Fibroblast of peridontal ligament (primary cell): ENCODE results near the gene KRTCAP2.
"Not testable (repeated sequence)": the region's sequence is repeated elsewhere in the genome, so short reads cannot be mapped to it uniquely, and the experiment has no call there.

Source experiments
- DNase-seq: peaks from one replicate; pipeline ENCODE4 v3.0.0-alpha.2; 2010; ENCODE audit errors: extremely low read depth

Gene KRTCAP2

GRCh38 chr1:155199792-155200191, 26.7 kb upstream of the KRTCAP2 start:
- DNase-seq: no peak

- no peak for DNase-seq
Measured at GRCh38 chr1:155198547-155198906, 25.4 kb upstream of the KRTCAP2 start.

- DNase-seq: no peak
Measured at GRCh38 chr1:155197901-155198546, 24.9 kb upstream of the KRTCAP2 start.

- DNase-seq: no peak
Measured at GRCh38 chr1:155196893-155197638, 24.0 kb upstream of the KRTCAP2 start.

- no peak for DNase-seq
Measured at GRCh38 chr1:155196103-155196892, 23.2 kb upstream of the KRTCAP2 start.

DNA sequence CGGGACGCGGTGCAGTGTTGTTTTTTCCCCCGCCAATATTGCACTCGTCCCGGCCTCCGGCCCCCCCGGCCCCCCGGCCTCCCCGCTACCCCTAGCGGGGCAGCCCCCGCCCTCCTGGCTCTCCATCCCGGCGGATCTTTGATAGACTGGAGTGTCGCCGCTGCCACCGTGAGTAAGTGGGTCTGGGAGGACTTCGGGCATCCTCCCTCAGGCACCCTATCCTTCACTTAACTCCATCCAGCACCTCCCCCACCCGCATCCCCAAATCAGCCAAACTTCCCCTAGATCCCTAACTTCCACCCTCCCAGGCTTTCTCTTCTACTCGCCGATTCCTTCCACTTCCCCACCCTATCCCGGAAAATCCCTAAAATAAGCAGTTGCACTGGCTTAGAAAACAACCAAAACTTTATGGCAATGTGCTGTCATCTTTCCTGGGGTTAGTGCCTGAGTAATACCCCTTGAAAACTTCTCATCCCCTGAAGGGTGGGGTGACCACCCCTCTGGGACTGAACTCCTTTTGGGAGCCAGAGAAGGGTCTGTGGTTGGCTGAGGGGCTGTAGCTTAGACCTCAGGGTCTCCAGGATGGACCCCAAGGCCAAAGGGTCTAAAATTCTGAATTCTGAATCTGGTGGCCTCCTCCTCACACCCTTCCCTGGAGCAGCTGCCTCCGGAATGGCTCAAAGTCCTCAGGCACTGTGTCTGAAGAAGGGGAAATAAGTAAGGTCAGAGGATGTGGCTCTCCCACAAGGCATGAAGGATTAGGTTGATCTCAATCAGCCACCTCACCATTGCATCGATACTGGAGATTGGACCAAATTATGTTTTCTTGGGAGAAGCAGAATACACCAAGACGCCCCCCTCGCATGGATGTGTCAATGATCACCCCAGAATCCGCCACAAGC, 22.3 kb upstream of the KRTCAP2 start:
- DNase-seq: peak; percentile 21

DNA sequence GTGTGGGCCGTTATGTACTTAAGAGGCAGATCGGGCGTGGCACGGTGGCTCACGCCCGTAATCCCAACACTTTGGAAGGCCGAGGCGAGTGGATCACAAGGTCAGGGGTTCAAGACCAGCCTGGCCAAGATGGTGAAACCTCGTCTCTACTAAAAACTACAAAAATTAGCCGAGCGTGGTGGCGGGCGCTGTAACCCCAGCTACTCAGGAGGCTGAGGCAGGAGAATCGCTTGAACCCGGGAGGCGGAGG, 20.8 kb upstream of the KRTCAP2 start:
- DNase-seq: not testable (repeated sequence)

DNA sequence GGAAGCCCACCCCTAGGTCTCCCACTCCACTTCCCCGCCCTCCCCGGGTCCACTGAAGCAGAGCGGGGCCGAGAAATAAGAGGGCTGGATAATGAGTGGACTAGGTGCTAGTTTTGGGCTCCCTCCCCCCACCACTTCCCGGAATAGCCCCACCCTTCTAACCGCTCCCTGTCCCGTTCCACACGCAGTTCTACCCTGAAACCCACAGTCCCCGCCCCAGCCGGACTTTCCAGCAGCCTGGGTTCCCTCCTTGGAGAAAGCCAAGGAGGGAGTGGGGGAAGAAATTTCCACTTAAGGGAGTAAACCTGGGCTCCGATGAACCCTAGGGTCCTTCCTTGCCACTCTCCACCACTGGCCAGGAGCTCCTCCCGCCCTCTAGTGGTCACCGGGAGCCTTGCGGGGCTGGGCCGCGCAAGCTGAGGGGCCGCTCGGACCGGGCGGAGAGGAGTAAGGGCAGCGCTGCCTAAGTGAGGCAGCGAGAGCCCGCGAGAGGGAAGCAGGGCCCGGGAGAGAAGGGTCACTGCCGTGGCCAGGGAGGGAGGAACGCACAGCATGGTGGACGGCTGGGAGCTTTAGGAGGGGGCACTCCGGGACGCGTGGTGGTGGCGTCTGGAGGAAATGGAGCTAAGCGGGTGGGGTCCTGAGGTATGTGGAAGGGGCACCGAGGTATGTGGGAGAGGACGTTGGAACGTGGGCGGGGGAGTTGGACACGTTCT, 20.3 kb upstream of the KRTCAP2 start:
- peak; percentile 88 for DNase-seq

DNA sequence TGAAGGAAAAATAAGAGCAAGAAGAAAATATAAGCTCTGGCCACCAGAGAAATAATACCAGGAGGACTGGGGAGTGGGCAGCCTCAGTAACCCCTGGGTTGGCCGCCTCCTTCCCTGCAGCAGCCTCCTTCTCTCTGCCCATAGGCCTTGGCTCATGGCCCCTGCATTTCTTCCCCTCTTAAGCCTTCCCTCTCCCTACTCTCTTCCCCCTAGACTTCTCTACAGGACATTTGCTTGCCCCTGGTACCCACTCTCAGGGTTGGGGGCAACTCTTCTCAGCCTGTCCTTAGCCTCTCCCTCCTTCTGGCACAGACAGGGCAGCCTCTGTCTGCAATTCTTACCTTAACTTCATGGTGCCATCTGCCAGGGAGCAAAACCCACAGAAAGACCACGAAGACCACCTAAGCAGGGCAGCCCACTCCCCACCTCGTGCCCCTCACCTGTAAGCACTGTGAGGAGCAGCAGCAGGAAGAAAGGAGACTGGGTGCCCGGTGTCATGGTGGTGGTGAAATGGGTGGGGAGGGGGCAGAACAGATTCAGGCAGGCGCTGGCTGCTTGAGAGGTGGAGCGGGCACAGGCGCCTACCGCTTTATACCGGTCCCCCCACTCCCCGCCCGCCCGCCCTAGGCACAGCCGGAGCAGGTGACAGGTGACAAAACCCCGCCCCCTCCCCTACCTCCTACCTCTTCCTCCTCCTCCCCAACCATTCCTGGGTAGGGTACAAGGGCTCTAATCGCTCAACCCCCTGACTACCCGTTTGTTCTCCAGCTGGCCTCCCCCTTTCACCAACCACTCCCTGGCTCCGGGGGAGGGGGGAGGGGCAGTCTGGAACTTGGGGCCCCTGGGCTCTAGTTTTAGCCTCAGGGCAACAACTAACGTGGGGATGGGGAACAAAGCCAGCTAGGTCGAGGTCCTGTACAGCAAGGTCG, 19.5 kb upstream of the KRTCAP2 start:
- DNase-seq: no peak

DNA sequence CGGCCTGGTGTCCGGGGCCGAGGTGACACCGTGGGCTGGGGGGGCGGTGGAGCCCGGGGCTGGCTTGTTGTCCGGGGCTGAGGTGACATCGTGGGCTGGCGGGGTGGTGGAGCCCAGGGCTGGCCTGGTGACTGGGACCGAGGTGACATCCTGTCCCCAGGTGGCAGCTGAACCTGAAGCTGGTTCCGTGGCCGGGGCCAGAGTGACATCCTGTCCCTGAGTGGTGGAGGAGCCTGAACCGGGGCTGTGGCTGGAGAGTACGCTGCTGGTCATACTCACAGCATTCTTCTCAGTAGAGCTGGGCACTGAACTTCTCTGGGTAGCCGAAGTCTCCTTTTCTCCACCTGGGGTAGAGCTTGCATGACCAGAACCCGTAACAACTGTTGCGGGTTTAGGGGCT, 18.8 kb upstream of the KRTCAP2 start:
- DNase-seq: no peak

GRCh38 chr1:155189926-155190325, 16.8 kb upstream of the KRTCAP2 start:
- DNase-seq: not testable (repeated sequence)

DNA sequence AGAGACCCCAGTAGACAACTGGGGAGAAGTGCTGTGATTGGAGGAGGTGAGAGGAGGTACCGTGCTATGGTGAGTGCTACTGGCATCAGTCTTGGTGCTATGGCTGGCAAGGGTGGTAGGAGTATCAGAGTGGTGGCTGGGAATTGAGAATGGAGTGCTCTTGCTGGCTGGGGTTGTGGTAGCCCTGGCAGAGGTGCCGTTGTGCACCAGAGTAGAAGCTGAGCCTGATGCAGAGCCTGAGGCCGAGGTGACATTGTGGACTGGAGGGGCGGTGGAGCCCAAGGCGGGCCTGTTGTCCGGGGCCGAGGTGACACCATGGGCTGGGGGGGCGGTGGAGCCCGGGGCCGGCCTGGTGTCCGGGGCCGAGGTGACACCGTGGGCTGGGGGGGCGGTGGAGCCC, 15.2 kb upstream of the KRTCAP2 start:
- no peak for DNase-seq

- no peak for DNase-seq
Measured at GRCh38 chr1:155187456-155187891, 14.4 kb upstream of the KRTCAP2 start.

DNA sequence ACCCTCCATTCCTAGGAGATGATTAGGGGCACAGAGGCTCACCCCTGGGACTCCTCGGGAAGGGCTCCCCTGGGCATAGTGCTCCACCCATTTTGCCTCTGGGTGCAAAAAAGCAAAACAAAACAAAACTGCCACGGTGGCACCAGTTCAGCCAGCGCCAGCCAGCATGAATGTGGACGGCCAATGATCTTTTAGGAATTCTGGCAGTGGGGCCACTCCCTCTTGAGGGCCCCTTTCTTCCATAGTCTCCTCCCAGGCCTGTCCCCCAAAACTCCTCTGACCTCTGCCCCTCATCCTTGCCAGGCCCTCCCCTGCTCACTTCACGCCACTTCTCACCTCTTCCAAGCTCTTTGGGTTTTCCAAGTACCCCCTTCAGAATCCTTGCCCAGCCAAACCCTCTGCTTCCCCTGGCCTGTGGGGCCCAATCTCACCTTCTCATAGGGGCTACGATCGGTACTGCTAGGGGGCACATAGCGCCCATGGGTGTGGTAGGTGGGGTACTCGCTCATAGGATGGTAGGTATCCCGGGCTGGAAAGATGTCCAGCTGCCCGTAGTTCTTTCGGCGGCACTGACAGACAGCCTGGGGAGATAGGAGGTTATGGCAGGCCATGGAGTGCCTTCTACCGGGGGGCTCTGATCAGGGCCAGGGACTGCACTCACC, 13.8 kb upstream of the KRTCAP2 start:
- no peak for DNase-seq

DNA sequence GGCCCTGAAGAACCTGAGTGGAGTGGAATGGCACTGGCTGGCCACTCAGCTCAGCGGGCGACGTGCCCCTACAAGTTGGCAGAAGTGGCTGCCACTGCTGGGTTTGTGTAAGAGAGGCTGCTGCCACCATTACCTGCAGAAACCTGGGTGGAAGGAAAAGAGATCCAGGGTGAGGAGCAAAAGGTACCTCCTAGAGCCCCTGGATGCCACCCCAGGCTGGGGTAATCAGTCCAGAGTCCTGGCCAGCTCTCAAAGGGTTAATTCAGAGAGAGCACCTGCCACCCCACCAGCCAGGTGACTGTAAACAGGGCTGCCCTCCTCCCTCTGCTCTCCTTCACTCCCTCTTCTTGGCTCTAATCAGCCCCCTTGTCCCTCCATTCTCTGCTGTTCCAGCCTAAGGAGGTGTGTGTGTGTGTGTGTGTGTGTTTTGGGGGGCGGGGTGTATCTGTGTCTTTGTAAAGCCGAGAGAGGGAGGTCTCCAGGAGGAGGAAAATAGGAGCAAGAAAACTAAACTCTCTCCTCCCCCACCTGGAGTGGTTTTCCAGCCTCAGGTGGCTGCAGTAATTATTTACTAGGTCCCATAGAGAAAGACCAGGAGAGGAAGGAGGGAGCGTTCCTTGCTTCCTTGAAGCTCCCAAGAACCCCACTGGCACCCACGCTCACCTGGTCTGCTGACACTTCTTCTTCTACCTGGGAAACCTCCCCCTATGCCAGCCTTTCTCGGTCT, 13.1 kb upstream of the KRTCAP2 start:
- no peak for DNase-seq

GRCh38 chr1:155185783-155186066, 12.6 kb upstream of the KRTCAP2 start:
- no peak for DNase-seq

- DNase-seq: no peak
Measured at GRCh38 chr1:155184835-155185782, 12.0 kb upstream of the KRTCAP2 start.

- no peak for DNase-seq
Measured at GRCh38 chr1:155184351-155184811, 11.3 kb upstream of the KRTCAP2 start.
